GM21423 (cell line): ENCODE data around the gene DNAL4.

ENCODE experiments used
- ATAC-seq: cut with Tn5 transposase; IDR thresholded peaks from one replicate; pipeline ENCODE4 v1.9.1; 2021; ENCODE audit warnings: mild to moderate bottlenecking, moderate library complexity; ENCODE audit not compliant: unreplicated experiment

The DNAL4 gene

GRCh38 chr22:38793721-38794466, at the start of gene DNAL4:
TSS of gene DNAL4 (minus strand) at chr22:38794143. CDS start at chr22:38782731, 11,412 bp downstream.
- ATAC-seq: peak; percentile 95

GRCh38 chr22:38843201-38843656, 49.3 kb upstream of the DNAL4 start:
- no peak for ATAC-seq

GRCh38 chr22:38842512-38843200, 48.7 kb upstream of the DNAL4 start:
- no peak for ATAC-seq

- ATAC-seq: no peak
Measured at GRCh38 chr22:38841635-38842034, 47.7 kb upstream of the DNAL4 start.

- no peak for ATAC-seq
Measured at GRCh38 chr22:38841211-38841610, 47.3 kb upstream of the DNAL4 start.

- no peak for ATAC-seq
Measured at GRCh38 chr22:38840129-38840528, 46.2 kb upstream of the DNAL4 start.

- ATAC-seq: no peak
Measured at GRCh38 chr22:38839686-38840085, 45.7 kb upstream of the DNAL4 start.

GRCh38 chr22:38837414-38837928, 43.5 kb upstream of the DNAL4 start:
- ATAC-seq: no peak

GRCh38 chr22:38835888-38836301, 42.0 kb upstream of the DNAL4 start:
- no peak for ATAC-seq

- no peak for ATAC-seq
Measured at GRCh38 chr22:38834991-38835390, 41.0 kb upstream of the DNAL4 start.

- no peak for ATAC-seq
Measured at GRCh38 chr22:38834215-38834953, 40.4 kb upstream of the DNAL4 start.

- no peak for ATAC-seq
Measured at GRCh38 chr22:38833061-38833460, 39.1 kb upstream of the DNAL4 start.

GRCh38 chr22:38832005-38832978, 38.3 kb upstream of the DNAL4 start:
- no peak for ATAC-seq

GRCh38 chr22:38831166-38831945, 37.4 kb upstream of the DNAL4 start:
- ATAC-seq: no peak

GRCh38 chr22:38830845-38831108, 36.8 kb upstream of the DNAL4 start:
- ATAC-seq: no peak

- ATAC-seq: no peak
Measured at GRCh38 chr22:38830026-38830844, 36.3 kb upstream of the DNAL4 start.

GRCh38 chr22:38829485-38829884, 35.5 kb upstream of the DNAL4 start:
- no peak for ATAC-seq

- ATAC-seq: no peak
Measured at GRCh38 chr22:38828616-38829205, 34.8 kb upstream of the DNAL4 start.
